GM21528 (cell line): ENCODE data around the gene FAF2.
"Not testable (repeated sequence)": the region's sequence is repeated elsewhere in the genome, so short reads cannot be mapped to it uniquely, and the experiment has no call there.

Experiments used
- ATAC-seq: cut with Tn5 transposase; IDR thresholded peaks from one replicate; pipeline ENCODE4 v1.9.1; 2021; ENCODE audit warnings: mild to moderate bottlenecking, moderate library complexity; ENCODE audit not compliant: unreplicated experiment, low FRiP score

Gene FAF2

GRCh38 chr5:176454724-176455394, 6.7 kb downstream of the FAF2 start:
- no peak for ATAC-seq

DNA sequence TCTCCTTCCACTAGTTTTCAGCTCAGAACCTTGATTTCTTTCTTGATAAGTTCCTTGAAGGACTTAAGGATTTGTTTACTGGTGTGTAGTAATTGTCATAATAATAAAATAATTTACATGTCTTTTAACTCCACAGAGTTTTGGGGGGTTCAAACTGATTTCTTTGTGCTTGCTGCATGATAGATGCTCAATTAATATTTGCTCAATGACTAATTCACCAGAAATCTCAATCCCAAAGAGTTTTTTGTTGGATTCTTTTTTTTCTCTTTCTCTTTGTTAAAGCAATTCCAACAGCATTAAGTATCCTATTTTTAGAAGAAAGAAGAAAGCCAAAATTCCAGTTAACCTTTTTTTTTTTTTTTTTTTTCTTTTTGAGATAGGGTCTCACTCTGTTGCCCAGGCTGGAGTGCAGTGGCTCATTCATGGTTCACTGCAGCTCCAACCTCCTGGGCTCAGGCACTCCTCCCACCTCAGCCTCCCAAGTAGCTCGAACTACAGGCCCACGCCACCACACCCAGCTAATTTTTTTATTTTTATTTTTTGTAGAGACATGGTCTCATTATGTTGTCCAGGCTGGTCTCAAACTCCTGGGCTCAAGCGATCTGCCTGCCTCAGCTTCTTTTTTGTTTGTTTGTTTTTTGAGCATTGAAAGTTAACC, 10.8 kb downstream of the FAF2 start:
- no peak for ATAC-seq

DNA sequence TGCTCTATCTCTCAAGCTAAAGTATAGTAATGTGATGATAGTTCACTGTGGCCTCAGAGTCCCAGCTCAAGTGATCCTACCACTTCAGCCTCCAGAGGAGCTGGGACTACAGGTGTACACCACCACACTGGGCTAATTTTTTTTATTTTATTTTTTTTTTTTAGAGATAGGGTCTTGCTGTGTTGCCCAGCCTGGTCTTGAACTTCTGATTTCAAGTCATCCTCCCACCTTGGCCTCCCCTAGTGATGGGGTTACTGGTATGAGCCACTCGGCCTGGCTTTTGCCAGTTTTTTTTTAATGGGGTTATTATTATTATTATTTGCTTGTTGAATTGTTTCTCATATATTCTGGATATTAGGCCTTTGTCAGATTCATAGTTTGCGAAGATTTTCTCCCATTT, 13.2 kb downstream of the FAF2 start:
- ATAC-seq, result no peak

DNA sequence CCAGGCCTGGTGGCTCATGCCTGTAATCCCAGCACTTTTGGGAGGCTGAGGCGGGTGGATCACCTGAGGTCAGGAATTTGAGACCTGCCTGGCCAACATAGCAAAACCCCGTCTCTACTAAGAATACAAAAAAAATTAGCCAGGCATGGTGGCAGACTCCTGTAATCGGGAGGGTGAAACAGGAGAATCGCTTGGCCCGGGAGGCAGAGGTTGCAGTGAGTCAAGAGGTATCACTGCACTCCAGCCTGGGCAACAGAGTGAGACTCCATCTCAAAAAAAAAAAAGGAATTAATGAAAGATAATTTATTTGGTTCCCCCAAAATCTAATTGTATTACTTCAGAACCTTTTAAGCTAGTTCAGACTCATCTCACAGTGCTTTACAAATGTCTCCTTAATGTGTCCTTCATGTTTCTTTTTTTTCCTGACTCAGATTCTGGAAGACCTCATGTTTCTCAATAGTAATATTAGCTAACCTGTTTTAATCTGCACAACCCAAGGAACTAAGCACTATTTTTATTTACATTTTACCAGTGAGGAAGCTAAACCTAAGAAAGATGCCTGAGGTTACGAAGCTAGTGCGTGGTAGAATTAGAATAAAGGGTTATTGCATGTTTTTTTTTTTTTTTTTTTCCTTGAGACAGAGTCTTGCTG, 15.1 kb downstream of the FAF2 start:
- ATAC-seq, result no peak

DNA sequence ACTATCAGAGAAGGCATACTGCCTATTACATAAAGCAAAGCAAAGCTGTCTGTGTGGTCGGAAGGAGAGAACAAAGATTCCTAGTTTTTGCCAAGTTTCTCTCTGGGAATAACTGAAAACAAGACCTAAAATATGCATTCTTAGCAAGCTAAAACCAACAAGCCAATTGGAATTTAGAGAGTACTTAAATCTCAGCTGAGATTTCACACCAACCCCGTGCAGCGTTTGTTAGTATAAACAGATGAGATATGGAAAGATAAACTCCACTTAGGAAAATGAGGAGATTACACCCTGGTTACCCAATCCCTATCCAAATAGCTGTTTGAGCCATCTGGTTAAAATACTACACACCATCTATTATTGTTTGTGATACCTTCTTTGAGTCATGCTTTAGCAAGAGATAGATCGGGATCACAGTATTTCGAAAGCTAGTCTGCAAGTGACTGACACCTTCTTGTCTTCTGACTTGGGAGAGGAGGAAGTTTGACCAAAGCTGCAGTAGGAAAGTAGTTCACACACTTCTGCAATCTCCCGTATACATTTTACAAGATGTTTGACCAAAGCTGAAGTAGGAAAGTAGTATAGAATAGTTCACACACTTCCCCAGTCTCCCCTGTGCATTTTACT, 18.2 kb downstream of the FAF2 start:
- ATAC-seq, result no peak

GRCh38 chr5:176469296-176469695, 21.1 kb downstream of the FAF2 start:
- no peak for ATAC-seq

DNA sequence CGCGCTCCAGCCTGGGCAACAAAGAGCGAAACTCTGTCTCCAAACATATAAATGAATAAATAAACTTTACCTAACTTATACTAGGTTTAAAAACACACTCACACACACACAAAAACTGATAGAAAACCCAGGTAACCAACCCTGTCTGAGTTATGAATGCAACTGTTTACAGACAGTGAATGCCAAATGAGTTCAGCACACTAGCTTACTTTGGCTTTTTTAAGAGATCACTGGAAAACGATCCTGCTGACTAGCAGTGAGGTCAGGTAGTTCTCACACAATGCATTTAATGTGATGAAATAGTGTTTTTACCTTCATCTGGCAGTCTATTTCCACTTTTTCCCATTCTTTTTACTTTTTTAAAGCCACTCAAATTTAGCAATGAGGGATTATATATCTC, 22.4 kb downstream of the FAF2 start:
- ATAC-seq, result no peak

DNA sequence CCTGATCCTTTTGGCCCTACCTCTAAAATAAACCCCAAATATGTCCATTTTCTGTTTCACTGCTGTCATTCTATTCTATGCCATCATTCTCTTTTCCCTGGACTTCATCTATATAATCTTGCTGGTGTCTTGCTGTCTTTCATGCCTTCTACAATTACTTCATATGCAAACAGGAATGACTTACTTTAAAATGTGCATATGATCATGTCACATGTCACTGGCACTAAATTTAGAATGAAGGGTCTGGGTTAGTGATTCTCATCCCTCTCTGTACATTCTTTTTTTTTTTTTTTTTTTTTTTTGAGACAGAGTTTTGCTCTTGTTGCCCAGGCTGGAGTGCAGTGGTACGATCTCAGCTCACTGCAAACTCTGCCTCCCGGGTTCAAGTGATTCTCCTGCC, 22.9 kb downstream of the FAF2 start:
- no peak for ATAC-seq

- ATAC-seq, result no peak
These were observed 25.3 kb downstream of the FAF2 start for GRCh38 chr5:176473335-176474006.

- ATAC-seq, result no peak
These were observed 26.3 kb downstream of the FAF2 start for GRCh38 chr5:176474476-176474875.

GRCh38 chr5:176481711-176482110, 33.5 kb downstream of the FAF2 start:
- ATAC-seq, result no peak

GRCh38 chr5:176485176-176485575, 37.0 kb downstream of the FAF2 start:
- ATAC-seq, result no peak

GRCh38 chr5:176486189-176486757, 38.1 kb downstream of the FAF2 start:
- ATAC-seq, result no peak

DNA sequence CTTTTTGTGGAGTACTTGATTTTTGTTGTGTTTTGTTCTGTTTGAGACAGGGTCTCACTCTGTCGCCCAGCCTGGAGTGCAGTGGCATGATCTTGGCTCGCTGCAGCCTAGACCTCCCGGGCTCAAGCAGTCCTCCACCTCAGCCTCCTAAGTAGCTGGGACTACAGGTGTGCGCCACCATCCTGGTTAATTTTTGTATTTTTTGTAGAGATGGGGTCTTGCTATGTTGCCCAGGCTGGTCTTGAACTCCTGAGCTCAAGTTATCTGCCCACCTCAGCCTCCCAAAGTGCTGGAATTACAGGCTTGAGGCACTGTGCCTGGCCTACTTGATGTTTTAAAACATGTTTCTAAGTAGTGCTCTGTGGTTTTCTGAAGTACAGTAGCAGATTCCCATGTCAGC, 39.0 kb downstream of the FAF2 start:
- ATAC-seq, result not testable (repeated sequence)

- no peak for ATAC-seq
These were observed 40.9 kb downstream of the FAF2 start for GRCh38 chr5:176489077-176489476.

GRCh38 chr5:176490301-176490700, 42.1 kb downstream of the FAF2 start:
- ATAC-seq, result no peak

- no peak for ATAC-seq
These were observed 42.9 kb downstream of the FAF2 start for GRCh38 chr5:176491101-176491502.

- no peak for ATAC-seq
These were observed 43.7 kb downstream of the FAF2 start for GRCh38 chr5:176491901-176492300.

DNA sequence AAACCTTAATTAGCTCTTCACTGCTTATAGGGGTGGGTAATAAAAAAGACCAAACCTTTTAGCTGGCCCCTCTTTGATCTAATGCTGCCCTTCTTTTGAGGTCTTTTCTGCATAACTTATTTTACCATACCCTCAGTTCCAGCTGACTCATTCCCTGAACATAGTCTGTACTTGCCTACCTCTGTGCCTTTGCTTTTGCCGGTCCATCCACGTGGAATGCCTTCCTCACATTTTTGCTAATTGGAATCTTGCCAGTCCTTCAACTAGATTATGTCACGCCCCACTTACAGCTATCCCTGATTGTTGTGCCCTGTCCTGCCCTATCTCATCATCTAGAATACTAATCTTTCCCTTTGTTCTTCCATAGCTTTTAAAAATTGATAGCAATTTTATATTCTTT, 44.2 kb downstream of the FAF2 start:
- no peak for ATAC-seq

DNA sequence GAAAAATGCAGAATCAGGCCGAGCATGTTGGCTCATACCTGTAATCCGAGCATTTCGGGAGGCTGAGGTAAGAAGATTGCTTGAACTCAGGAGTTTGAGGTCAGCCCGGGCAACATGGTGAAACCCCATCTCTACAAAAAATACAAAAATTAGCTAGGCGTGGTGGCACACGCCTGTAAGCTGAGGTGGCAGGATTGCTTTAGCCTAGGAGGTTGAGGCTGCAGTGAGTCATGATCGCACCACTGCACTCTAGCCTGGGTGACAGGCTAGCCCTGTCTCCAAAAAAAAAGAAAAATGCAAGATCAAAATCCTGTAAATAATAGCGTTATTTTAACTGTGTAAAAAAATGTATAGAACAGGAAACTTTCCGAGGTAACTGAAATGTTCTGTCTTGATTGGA, 49.7 kb downstream of the FAF2 start:
- ATAC-seq, result no peak

- no peak for ATAC-seq
These were observed 51.1 kb downstream of the FAF2 start for GRCh38 chr5:176499273-176499672.
